ENCODE results near the gene INTS4.
"Not testable (repeated sequence)": the region's sequence is repeated elsewhere in the genome, so short reads cannot be mapped to it uniquely, and the experiment has no call there.

INTS4 gene

DNA sequence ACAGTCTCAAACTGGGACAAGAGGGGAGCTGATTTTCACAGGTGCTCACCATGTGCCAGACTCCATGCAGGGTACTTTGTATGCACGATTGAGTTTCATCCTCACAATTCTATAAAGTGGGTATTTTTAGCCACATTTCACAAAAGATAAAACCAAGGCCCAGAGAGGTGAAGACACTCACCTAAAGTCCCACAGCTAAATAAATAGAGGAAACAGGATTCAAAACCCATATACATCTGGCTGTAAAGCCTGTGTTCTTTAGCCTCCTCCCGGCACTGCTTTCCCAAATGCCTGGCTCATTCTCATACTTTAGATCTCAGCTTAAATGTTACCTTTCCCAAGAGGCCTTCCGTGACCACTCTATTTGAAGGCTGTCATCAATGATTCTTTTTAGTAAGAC is 41.8 kb upstream of the INTS4 start:
- Histone ChIP-seq H3K4me3 (ENCODE audit: low read depth, low read length) (no peak overlapping the region), H3K4me1 (ENCODE audit: control insufficient read depth, insufficient read depth, low read length) (peaks cover 7% of the 10 kb centered on the region; the same call in 1 of the 2 replicates), H3K27ac (ENCODE audit: low read depth, low read length) (no peak overlapping the region), H3K36me3 (ENCODE audit: control insufficient read depth, insufficient read depth, low read length) (no peaks in the 10 kb centered on the region), H3K9ac (ENCODE audit: low read depth, low read length) (no peak overlapping the region), H3K9me3 (ENCODE audit: control insufficient read depth, insufficient read depth, low read length) (no peaks in the 10 kb centered on the region), H3K27me3 (ENCODE audit: control insufficient read depth, insufficient read depth, low read length) (no peaks in the 10 kb centered on the region)

DNA sequence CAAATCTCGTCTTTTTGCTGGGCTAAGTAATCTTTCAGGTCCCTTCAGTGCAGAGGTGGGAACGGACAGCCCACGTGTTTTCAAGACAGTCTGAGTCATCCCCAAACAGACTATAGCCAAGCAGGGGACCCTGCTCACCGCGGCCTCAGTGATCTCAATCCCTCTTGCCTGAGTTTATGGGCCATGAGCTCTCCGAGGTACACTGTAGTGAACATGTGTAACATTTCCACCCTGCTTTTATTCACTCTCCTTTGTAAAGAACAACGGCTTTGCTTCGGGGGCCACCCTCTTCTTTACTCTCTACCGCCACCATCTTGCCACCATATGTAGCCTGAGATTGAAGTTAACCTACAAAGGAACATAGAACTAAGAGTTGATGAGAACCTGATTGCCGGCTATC is 40.2 kb upstream of the INTS4 start:
- H3K27ac ChIP-seq (ENCODE audit: low read depth, low read length): no peak overlapping the region
- H3K9me3 ChIP-seq (ENCODE audit: control insufficient read depth, insufficient read depth, low read length): no peaks in the 10 kb centered on the region
- H3K36me3 ChIP-seq (ENCODE audit: control insufficient read depth, insufficient read depth, low read length): no peaks in the 10 kb centered on the region
- H3K9ac ChIP-seq (ENCODE audit: low read depth, low read length): no peak overlapping the region
- no peaks in the 10 kb centered on the region for H3K4me1 ChIP-seq (ENCODE audit: control insufficient read depth, insufficient read depth, low read length)
- no peaks in the 10 kb centered on the region for H3K27me3 ChIP-seq (ENCODE audit: control insufficient read depth, insufficient read depth, low read length)
- H3K4me3 ChIP-seq (ENCODE audit: low read depth, low read length): no peak overlapping the region

DNA sequence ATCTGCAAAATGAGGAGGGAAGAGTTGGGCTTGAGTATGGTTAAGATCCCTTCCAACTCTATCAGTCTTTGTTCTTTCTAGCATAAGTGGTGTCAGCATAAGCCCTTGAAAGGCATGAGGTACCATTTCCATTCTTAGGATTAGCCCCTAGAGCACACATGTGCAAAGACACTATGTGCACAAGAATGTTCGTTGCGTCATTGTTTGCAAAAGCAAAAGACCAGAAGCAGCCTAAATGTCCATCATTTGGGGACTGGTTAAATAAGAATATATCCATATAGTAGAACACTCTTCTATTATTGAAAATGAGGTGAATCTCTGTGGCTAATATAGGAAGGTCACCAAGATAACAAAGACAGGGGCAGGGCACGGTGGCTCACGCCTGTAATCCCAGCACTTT is 38.6 kb upstream of the INTS4 start:
- no peaks in the 10 kb centered on the region for H3K4me1 ChIP-seq (ENCODE audit: control insufficient read depth, insufficient read depth, low read length)
- no peak overlapping the region for H3K4me3 ChIP-seq (ENCODE audit: low read depth, low read length)
- no peak overlapping the region for H3K9ac ChIP-seq (ENCODE audit: low read depth, low read length)
- H3K27me3 ChIP-seq (ENCODE audit: control insufficient read depth, insufficient read depth, low read length): no peaks in the 10 kb centered on the region
- no peaks in the 10 kb centered on the region for H3K9me3 ChIP-seq (ENCODE audit: control insufficient read depth, insufficient read depth, low read length)
- no peak overlapping the region for H3K27ac ChIP-seq (ENCODE audit: low read depth, low read length)
- no peaks in the 10 kb centered on the region for H3K36me3 ChIP-seq (ENCODE audit: control insufficient read depth, insufficient read depth, low read length)

- no peaks in the 10 kb centered on the region for H3K9me3 ChIP-seq (ENCODE audit: control insufficient read depth, insufficient read depth, low read length)
- no peak overlapping the region for H3K27ac ChIP-seq (ENCODE audit: low read depth, low read length)
- H3K36me3 ChIP-seq (ENCODE audit: control insufficient read depth, insufficient read depth, low read length): no peaks in the 10 kb centered on the region
- no peak overlapping the region for H3K4me3 ChIP-seq (ENCODE audit: low read depth, low read length)
- no peaks in the 10 kb centered on the region for H3K27me3 ChIP-seq (ENCODE audit: control insufficient read depth, insufficient read depth, low read length)
- H3K9ac ChIP-seq (ENCODE audit: low read depth, low read length): no peak overlapping the region
- no peaks in the 10 kb centered on the region for H3K4me1 ChIP-seq (ENCODE audit: control insufficient read depth, insufficient read depth, low read length)
Observed at GRCh38 chr11:78032090-78032489, 37.6 kb upstream of the INTS4 start.

DNA sequence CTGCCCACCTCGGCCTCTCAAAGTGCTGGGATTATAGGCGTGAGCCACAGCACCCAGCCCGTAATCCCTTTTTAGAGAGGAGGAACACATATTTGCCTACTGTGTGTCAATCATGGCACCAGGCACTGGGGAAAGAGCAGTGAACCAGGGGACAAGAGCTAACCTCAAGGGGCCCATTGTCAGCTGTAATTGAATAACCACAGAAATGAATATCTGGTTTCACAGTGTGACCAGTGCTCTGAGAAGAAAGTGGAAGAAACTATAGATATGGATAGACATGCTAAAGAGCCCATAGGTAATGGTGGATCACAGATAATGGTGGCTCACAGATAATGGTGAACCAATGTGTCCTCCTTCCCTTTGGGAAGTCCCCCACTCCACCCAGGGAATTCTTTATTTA is 37.2 kb upstream of the INTS4 start:
- no peak overlapping the region for H3K27ac ChIP-seq (ENCODE audit: low read depth, low read length)
- H3K4me3 ChIP-seq (ENCODE audit: low read depth, low read length): no peak overlapping the region
- H3K4me1 ChIP-seq (ENCODE audit: control insufficient read depth, insufficient read depth, low read length): no peaks in the 10 kb centered on the region
- no peaks in the 10 kb centered on the region for H3K36me3 ChIP-seq (ENCODE audit: control insufficient read depth, insufficient read depth, low read length)
- no peaks in the 10 kb centered on the region for H3K27me3 ChIP-seq (ENCODE audit: control insufficient read depth, insufficient read depth, low read length)
- no peak overlapping the region for H3K9ac ChIP-seq (ENCODE audit: low read depth, low read length)
- H3K9me3 ChIP-seq (ENCODE audit: control insufficient read depth, insufficient read depth, low read length): no peaks in the 10 kb centered on the region

GRCh38 chr11:78030429-78031325 is 36.2 kb upstream of the INTS4 start:
- H3K36me3 ChIP-seq (ENCODE audit: control insufficient read depth, insufficient read depth, low read length): no peaks in the 10 kb centered on the region
- H3K9me3 ChIP-seq (ENCODE audit: control insufficient read depth, insufficient read depth, low read length): no peaks in the 10 kb centered on the region
- H3K27ac ChIP-seq (ENCODE audit: low read depth, low read length): no peak overlapping the region
- H3K27me3 ChIP-seq (ENCODE audit: control insufficient read depth, insufficient read depth, low read length): no peaks in the 10 kb centered on the region
- H3K4me3 ChIP-seq (ENCODE audit: low read depth, low read length): no peak overlapping the region
- no peaks in the 10 kb centered on the region for H3K4me1 ChIP-seq (ENCODE audit: control insufficient read depth, insufficient read depth, low read length)
- H3K9ac ChIP-seq (ENCODE audit: low read depth, low read length): no peak overlapping the region

DNA sequence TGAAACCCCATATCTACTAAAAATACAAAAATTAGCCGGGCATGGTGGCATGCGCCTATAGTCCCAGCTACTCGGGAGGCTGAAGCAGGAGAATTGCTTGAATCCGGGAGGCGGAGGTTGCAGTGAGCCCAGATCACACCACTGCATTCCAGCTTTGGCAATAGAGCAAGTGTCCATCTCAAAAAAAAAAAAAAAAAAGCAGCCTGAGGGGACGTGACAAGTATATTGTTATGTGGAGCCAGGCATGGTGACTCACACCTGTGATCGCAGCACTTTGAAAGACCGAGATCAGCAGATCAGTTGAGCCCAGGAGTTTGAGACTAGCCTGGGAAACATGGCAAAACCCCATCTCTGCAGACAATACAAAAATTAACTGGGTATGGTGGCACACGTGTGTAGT is 34.0 kb upstream of the INTS4 start:
- H3K36me3 ChIP-seq (ENCODE audit: control insufficient read depth, insufficient read depth, low read length); H3K9me3 ChIP-seq (ENCODE audit: control insufficient read depth, insufficient read depth, low read length); H3K27me3 ChIP-seq (ENCODE audit: control insufficient read depth, insufficient read depth, low read length); H3K9ac ChIP-seq (ENCODE audit: low read depth, low read length); H3K4me1 ChIP-seq (ENCODE audit: control insufficient read depth, insufficient read depth, low read length); H3K27ac ChIP-seq (ENCODE audit: low read depth, low read length); H3K4me3 ChIP-seq (ENCODE audit: low read depth, low read length): not testable (repeated sequence)

- Histone ChIP-seq H3K27me3 (ENCODE audit: control insufficient read depth, insufficient read depth, low read length) (no peaks in the 10 kb centered on the region), H3K27ac (ENCODE audit: low read depth, low read length) (no peak overlapping the region), H3K9me3 (ENCODE audit: control insufficient read depth, insufficient read depth, low read length) (no peaks in the 10 kb centered on the region), H3K36me3 (ENCODE audit: control insufficient read depth, insufficient read depth, low read length) (no peaks in the 10 kb centered on the region), H3K4me3 (ENCODE audit: low read depth, low read length) (no peak overlapping the region), H3K9ac (ENCODE audit: low read depth, low read length) (no peak overlapping the region), H3K4me1 (ENCODE audit: control insufficient read depth, insufficient read depth, low read length) (no peaks in the 10 kb centered on the region)
Observed at GRCh38 chr11:78027759-78028158, 33.3 kb upstream of the INTS4 start.

GRCh38 chr11:78025378-78025777 is 30.9 kb upstream of the INTS4 start:
- Histone ChIP-seq H3K27me3 (ENCODE audit: control insufficient read depth, insufficient read depth, low read length) (no peaks in the 10 kb centered on the region), H3K27ac (ENCODE audit: low read depth, low read length) (no peak overlapping the region), H3K4me3 (ENCODE audit: low read depth, low read length) (no peak overlapping the region), H3K9me3 (ENCODE audit: control insufficient read depth, insufficient read depth, low read length) (no peaks in the 10 kb centered on the region), H3K36me3 (ENCODE audit: control insufficient read depth, insufficient read depth, low read length) (no peaks in the 10 kb centered on the region), H3K4me1 (ENCODE audit: control insufficient read depth, insufficient read depth, low read length) (0 out of 2 replicates have a peak, but pooled peaks cover 3% of the 10 kb centered on the region), H3K9ac (ENCODE audit: low read depth, low read length) (no peak overlapping the region)

GRCh38 chr11:78023426-78023825 is 29.0 kb upstream of the INTS4 start:
- no peaks in the 10 kb centered on the region for H3K36me3 ChIP-seq (ENCODE audit: control insufficient read depth, insufficient read depth, low read length)
- peak overlapping the region; percentile 73 for H3K4me3 ChIP-seq (ENCODE audit: low read depth, low read length)
- H3K9ac ChIP-seq (ENCODE audit: low read depth, low read length): peak overlapping the region; percentile 65; the same call in 1 of the 2 replicates
- no peaks in the 10 kb centered on the region for H3K27me3 ChIP-seq (ENCODE audit: control insufficient read depth, insufficient read depth, low read length)
- peak overlapping the region; percentile 42 for H3K27ac ChIP-seq (ENCODE audit: low read depth, low read length)
- no peaks in the 10 kb centered on the region for H3K9me3 ChIP-seq (ENCODE audit: control insufficient read depth, insufficient read depth, low read length)
- H3K4me1 ChIP-seq (ENCODE audit: control insufficient read depth, insufficient read depth, low read length): 0 out of 2 replicates have a peak, but pooled peaks cover 3% of the 10 kb centered on the region
